Uterus (tissue), 2 donors: ENCODE data around the gene COL9A3.

Source experiments
- CTCF ChIP-seq, 4 experiments: fragments of 200-600 bp in 2 of 4; fragments of 450-650 bp in 2 of 4; sonication (generic) in 2 of 4; IDR thresholded peaks; one replicate each; pipeline ENCODE4 v1.5.1; 2016 to 2019; ENCODE audit warnings: antibody characterized with exemption in 4 of 4, mild to moderate bottlenecking in 2 of 4, moderate library complexity in 1 of 4
- POLR2A ChIP-seq, 2 donors: fragments of 450-650 bp; IDR thresholded peaks; one replicate each; pipeline ENCODE4 v1.6.1; 2016; ENCODE audit warnings: antibody characterized with exemption in 2 of 2, mild to moderate bottlenecking in 1 of 2, moderate library complexity in 1 of 2

GRCh38 chr20:62874964-62875344, 58.1 kb downstream of the COL9A3 start:
- TF ChIP-seq CTCF (IDR thresholded peaks at IDR 0.05) (no peak), POLR2A (IDR thresholded peaks at IDR 0.05) (no peak)
